NT2/D1 (cell line): Measurements from ENCODE around the gene BAZ2B.

Experiments
- SUZ12 ChIP-seq: IDR thresholded peaks from 2 replicates; pipeline ENCODE4 v1.6.1; 2011; ENCODE audit not compliant: insufficient read length, insufficient read depth; ENCODE audit errors: extremely low read depth
- YY1 ChIP-seq: IDR thresholded peaks from 2 replicates; pipeline ENCODE4 v1.6.1; 2011; ENCODE audit not compliant: insufficient read length, insufficient read depth

DNA sequence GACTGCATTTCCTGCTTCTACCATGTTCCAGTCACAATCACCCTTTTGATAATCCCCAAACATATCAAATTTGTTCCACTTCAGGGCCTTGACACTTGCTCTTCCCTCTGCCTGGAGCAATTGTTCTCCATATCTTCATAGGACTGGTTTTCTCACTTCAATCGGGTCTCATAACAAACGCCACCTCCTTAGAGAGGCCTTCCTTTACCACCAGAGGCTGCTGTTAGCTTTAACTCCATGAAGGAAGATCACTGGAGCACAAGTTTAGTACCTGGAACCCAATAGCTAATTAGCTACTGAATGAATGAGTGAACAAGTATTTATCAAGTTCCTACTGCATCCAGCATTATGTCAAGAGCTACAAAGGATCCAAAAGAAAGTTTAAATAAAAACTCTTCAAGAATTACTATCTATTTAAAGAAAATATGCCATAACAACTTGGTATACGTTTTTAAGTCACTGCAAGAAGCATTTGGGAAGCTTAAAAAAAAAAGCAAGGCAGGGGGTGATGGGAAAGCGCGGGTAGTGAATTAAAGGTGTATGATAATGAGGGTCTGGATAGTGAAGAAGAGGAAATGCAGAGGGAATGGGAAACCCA is 58.8 kb downstream of the BAZ2B start:
- TF ChIP-seq YY1 (no peak), SUZ12 (no peak)
